Mesendoderm (in vitro differentiated cells): ENCODE data around the gene MRE11.
A peak's percentile ranks its signal among the peaks of the same experiment; 100 is the strongest.
"Not testable (repeated sequence)": the region's sequence is repeated elsewhere in the genome, so short reads cannot be mapped to it uniquely, and the experiment has no call there.

Source experiments
- DNase-seq: peaks from one replicate; pipeline ENCODE4 v3.0.0; 2013
- H2AK5ac ChIP-seq: 2 replicates; pipeline ENCODE4 v1.6.1; 2013; ENCODE audit warnings: low read length, inconsistent platforms
- H2BK120ac ChIP-seq: 2 replicates; pipeline ENCODE4 v1.6.1; 2013; ENCODE audit warnings: low read depth, mild to moderate bottlenecking, low read length, moderate library complexity, mixed read lengths
- H2BK15ac ChIP-seq: replicated peaks from 2 replicates; pipeline ENCODE4 v1.6.1; 2013; ENCODE audit warnings: low read depth, mild to moderate bottlenecking, moderate library complexity
- H2BK5ac ChIP-seq: 2 replicates; pipeline ENCODE4 v1.6.1; 2013; ENCODE audit warnings: low read length, inconsistent platforms
- H3K18ac ChIP-seq: 2 replicates; pipeline ENCODE4 v1.6.1; 2013; ENCODE audit warnings: mild to moderate bottlenecking, low read length, mixed read lengths
- H3K23ac ChIP-seq: one replicate; pipeline ENCODE4 v1.6.1; 2013; ENCODE audit warnings: low read length
- H3K27ac ChIP-seq: 2 replicates; pipeline ENCODE4 v1.5.1; 2013; ENCODE audit warnings: low read depth, mild to moderate bottlenecking, inconsistent platforms, low read length, moderate library complexity
- H3K27me3 ChIP-seq: 2 replicates; pipeline ENCODE4 v1.6.1; 2013; ENCODE audit warnings: low read length, control low read depth, mild to moderate bottlenecking, inconsistent platforms; ENCODE audit not compliant: insufficient read depth, poor library complexity
- H3K36me3 ChIP-seq: 2 replicates; pipeline ENCODE4 v1.6.1; 2013; ENCODE audit warnings: low read length, inconsistent platforms; ENCODE audit not compliant: control insufficient read depth, insufficient read depth
- H3K4ac ChIP-seq: one replicate; pipeline ENCODE4 v1.6.1; 2013; ENCODE audit warnings: low read depth, mild to moderate bottlenecking, low read length, moderate library complexity
- H3K4me1 ChIP-seq: 2 replicates; pipeline ENCODE4 v1.6.1; 2013; ENCODE audit warnings: low read depth, low read length, inconsistent platforms; ENCODE audit not compliant: control insufficient read depth
- H3K4me2 ChIP-seq: 2 replicates; pipeline ENCODE4 v1.6.1; 2013; ENCODE audit warnings: low read length
- H3K4me3 ChIP-seq: 2 replicates; pipeline ENCODE4 v1.5.1; 2013; ENCODE audit warnings: mild to moderate bottlenecking, low read length
- H3K56ac ChIP-seq: one replicate; pipeline ENCODE4 v1.6.1; 2013; ENCODE audit warnings: low read length
- H3K79me1 ChIP-seq: 2 replicates; pipeline ENCODE4 v1.6.1; 2013; ENCODE audit warnings: low read length, inconsistent platforms
- H3K79me2 ChIP-seq: 2 replicates; pipeline ENCODE4 v1.6.1; 2013; ENCODE audit warnings: mild to moderate bottlenecking, low read length; ENCODE audit not compliant: control insufficient read depth, insufficient read depth
- H3K9ac ChIP-seq: 2 replicates; pipeline ENCODE4 v1.6.1; 2013; ENCODE audit warnings: low read length, inconsistent platforms
- H4K5ac ChIP-seq: one replicate; pipeline ENCODE4 v1.6.1; 2013; ENCODE audit warnings: low read length
- H4K8ac ChIP-seq: one replicate; pipeline ENCODE4 v1.6.1; 2013; ENCODE audit warnings: low read depth, mild to moderate bottlenecking, control low read depth, low read length, moderate library complexity
- WGBS: extraction: QIAGEN DNeasy Blood & Tissue Kit; methylation state at CpG from one replicate; pipeline ENCODE4 v1.1.7; 2013; ENCODE audit warnings: low lambda C conversion rate, missing lambda C conversion rate; ENCODE audit not compliant: insufficient coverage; ENCODE audit errors: extremely low coverage; 5-methylcytosine and 5-hydroxymethylcytosine counted together
- small RNA-seq: library from polyadenylated mRNA; stranded (forward); fragments of <200 nt; extraction: miRNeasy Mini kit (QIAGEN cat#:217004); gene quantifications from one replicate; pipeline ENCODE3, GENCODE V24; 2013; ENCODE audit not compliant: insufficient read depth

MRE11 gene

GRCh38 chr11:94376841-94377240 lies 116.8 kb downstream of the MRE11 start:
- H3K18ac ChIP-seq, result no peak overlapping the region
- H2BK5ac ChIP-seq, result no peak overlapping the region
- no peak overlapping the region for H2AK5ac ChIP-seq
- H3K27me3 ChIP-seq, result no peaks in the 10 kb centered on the region
- H2BK15ac ChIP-seq, result no peak overlapping the region
- H3K36me3 ChIP-seq, result no peaks in the 10 kb centered on the region
- no peak overlapping the region for H4K5ac ChIP-seq
- no peaks in the 10 kb centered on the region for H3K79me2 ChIP-seq
- no peaks in the 10 kb centered on the region for H3K4me1 ChIP-seq
- no peak overlapping the region for H2BK120ac ChIP-seq
- H3K56ac ChIP-seq, result no peak overlapping the region
- H3K23ac ChIP-seq, result no peak overlapping the region
- no peak overlapping the region for H3K27ac ChIP-seq
- no peak overlapping the region for H3K9ac ChIP-seq
- H3K4me2 ChIP-seq, result no peak overlapping the region
- DNase-seq, result no peak
- H4K8ac ChIP-seq, result no peak overlapping the region
- no peaks in the 10 kb centered on the region for H3K79me1 ChIP-seq
- H3K4me3 ChIP-seq, result no peak overlapping the region
- WGBS, result no CpG with 5 or more reads among the region's 1 CpG
- no peak overlapping the region for H3K4ac ChIP-seq

- H2BK120ac ChIP-seq, H3K9ac ChIP-seq, H2BK15ac ChIP-seq, H3K27me3 ChIP-seq, H3K18ac ChIP-seq, DNase-seq, H3K79me2 ChIP-seq, H3K27ac ChIP-seq, H2BK5ac ChIP-seq, H3K4me1 ChIP-seq, H3K23ac ChIP-seq, H3K79me1 ChIP-seq, H3K4me2 ChIP-seq, H3K4ac ChIP-seq, H4K8ac ChIP-seq, H4K5ac ChIP-seq, H3K36me3 ChIP-seq, H3K56ac ChIP-seq, H2AK5ac ChIP-seq, H3K4me3 ChIP-seq: not testable (repeated sequence)
- no CpG with 5 or more reads among the region's 6 CpGs for WGBS
These were observed 123.1 kb downstream of the MRE11 start for GRCh38 chr11:94370576-94370975.

Small RNA genes lying within 50 kb of the gene (small RNA-seq; reads per million reads assigned to genes)
- 16.7 reads per million, percentile 90 among the genes with 10 or more reads in this experiment for gene MIR548L
